H9 (cell line): Measurements from ENCODE around the gene GNL1. TPM values are rescaled to one million over a fixed set of nuclear protein-coding genes. Genes with fewer than 3 reads are reported as not detected.

ENCODE experiments used
- DNase-seq: peaks from one replicate; pipeline ENCODE4 v3.0.0-alpha.2; 2017
- H2AFZ ChIP-seq: one replicate; pipeline ENCODE4 v1.6.1; 2013; ENCODE audit warnings: mild to moderate bottlenecking, low read length, control low read depth, moderate library complexity
- H2AK5ac ChIP-seq: 2 replicates; pipeline ENCODE4 v1.6.1; 2013; ENCODE audit warnings: low read length, control low read depth, mixed read lengths; ENCODE audit not compliant: insufficient read length
- H2BK120ac ChIP-seq: one replicate; pipeline ENCODE4 v1.6.1; 2013; ENCODE audit warnings: low read depth, mild to moderate bottlenecking, low read length, control low read depth, inconsistent platforms; ENCODE audit not compliant: poor library complexity, severe bottlenecking
- H2BK12ac ChIP-seq: 2 replicates; pipeline ENCODE4 v1.6.1; 2013; ENCODE audit warnings: low read length, control low read depth, mixed read lengths, low read depth; ENCODE audit not compliant: insufficient read length
- H2BK15ac ChIP-seq: 2 replicates; pipeline ENCODE4 v1.6.1; 2013; ENCODE audit warnings: low read depth, low read length, control low read depth
- H2BK20ac ChIP-seq: one replicate; pipeline ENCODE4 v1.6.1; 2013; ENCODE audit warnings: low read depth, mild to moderate bottlenecking, low read length, control low read depth, inconsistent platforms; ENCODE audit not compliant: poor library complexity, severe bottlenecking
- H2BK5ac ChIP-seq: 2 replicates; pipeline ENCODE4 v1.6.1; 2013; ENCODE audit warnings: low read length, control low read depth, mixed read lengths; ENCODE audit not compliant: insufficient read length
- H3K14ac ChIP-seq: 2 replicates; pipeline ENCODE4 v1.6.1; 2013; ENCODE audit warnings: low read length, control low read depth; ENCODE audit not compliant: insufficient read depth
- H3K18ac ChIP-seq: 2 replicates; pipeline ENCODE4 v1.6.1; 2013; ENCODE audit warnings: low read depth, mild to moderate bottlenecking, mixed read lengths, low read length, control low read depth; ENCODE audit not compliant: insufficient read length
- H3K23ac ChIP-seq: 2 replicates; pipeline ENCODE4 v1.6.1; 2013; ENCODE audit warnings: low read length, control low read depth, mixed read lengths, low read depth; ENCODE audit not compliant: insufficient read length
- H3K23me2 ChIP-seq: 2 replicates; pipeline ENCODE4 v1.6.1; 2013; ENCODE audit warnings: low read depth, mild to moderate bottlenecking, mixed read lengths, low read length, control low read depth; ENCODE audit not compliant: insufficient read length, poor library complexity, severe bottlenecking
- H3K27ac ChIP-seq: 2 replicates; pipeline ENCODE4 v1.5.1; 2013; ENCODE audit warnings: low read length, control low read depth, mixed read lengths, low read depth; ENCODE audit not compliant: insufficient read length
- H3K27me3 ChIP-seq: 2 replicates; pipeline ENCODE4 v1.6.1; 2013; ENCODE audit warnings: low read length, control low read depth, inconsistent platforms; ENCODE audit not compliant: insufficient read depth
- H3K4ac ChIP-seq: 2 replicates; pipeline ENCODE4 v1.6.1; 2013; ENCODE audit warnings: low read depth, mild to moderate bottlenecking, control low read depth, inconsistent platforms, low read length, moderate library complexity
- H3K4me1 ChIP-seq: 2 replicates; pipeline ENCODE4 v1.6.1; 2013; ENCODE audit warnings: low read length, control low read depth, inconsistent platforms; ENCODE audit not compliant: insufficient read depth
- H3K4me2 ChIP-seq: 2 replicates; pipeline ENCODE4 v1.6.1; 2013; ENCODE audit warnings: low read length, control low read depth, mixed read lengths; ENCODE audit not compliant: insufficient read length, insufficient read depth
- H3K56ac ChIP-seq: 2 replicates; pipeline ENCODE4 v1.6.1; 2013; ENCODE audit warnings: low read depth, mild to moderate bottlenecking, mixed read lengths, low read length, control low read depth; ENCODE audit not compliant: insufficient read length
- H3K79me1 ChIP-seq: 2 replicates; pipeline ENCODE4 v1.6.1; 2013; ENCODE audit warnings: low read depth, mild to moderate bottlenecking, moderate library complexity, low read length, control low read depth, inconsistent platforms; ENCODE audit not compliant: insufficient read depth, poor library complexity, severe bottlenecking
- H3K79me2 ChIP-seq: 2 replicates; pipeline ENCODE4 v1.6.1; 2013; ENCODE audit warnings: low read length, control low read depth, inconsistent platforms; ENCODE audit not compliant: insufficient read depth
- H3K9ac ChIP-seq: 2 replicates; pipeline ENCODE4 v1.6.1; 2013; ENCODE audit warnings: low read length, control low read depth, mixed read lengths; ENCODE audit not compliant: insufficient read length; ENCODE audit errors: extremely low read depth
- H3K9me3 ChIP-seq: one replicate; pipeline ENCODE4 v1.6.1; 2013; ENCODE audit warnings: low read depth, low read length, inconsistent platforms; ENCODE audit not compliant: control insufficient read depth
- H3T11ph ChIP-seq: one replicate; pipeline ENCODE4 v1.6.1; 2013; ENCODE audit warnings: mild to moderate bottlenecking, low read length, control low read depth, inconsistent platforms
- H4K20me1 ChIP-seq: one replicate; pipeline ENCODE4 v1.6.1; 2013; ENCODE audit not compliant: control insufficient read depth, insufficient read length, insufficient read depth
- H4K5ac ChIP-seq: 2 replicates; pipeline ENCODE4 v1.6.1; 2013; ENCODE audit warnings: low read depth, mild to moderate bottlenecking, mixed read lengths, low read length, control low read depth; ENCODE audit not compliant: insufficient read length
- H4K8ac ChIP-seq: replicated peaks from 2 replicates; pipeline ENCODE4 v1.6.1; 2013; ENCODE audit warnings: low read length, control low read depth, mixed read lengths, low read depth; ENCODE audit not compliant: insufficient read length
- H4K91ac ChIP-seq: 2 replicates; pipeline ENCODE4 v1.6.1; 2013; ENCODE audit warnings: low read depth, mild to moderate bottlenecking, moderate library complexity, mixed read lengths, low read length, control low read depth; ENCODE audit not compliant: insufficient read length
- H3K27ac Mint-ChIP-seq, 3 experiments: 2 replicates in 2 of 3; 3 replicates in 1 of 3; pipeline ENCODE4 v1.8.0; 2020 to 2021; ENCODE audit warnings: mixed read lengths in 3 of 3, mild to moderate bottlenecking in 1 of 3, moderate library complexity in 1 of 3
- H3K27me3 Mint-ChIP-seq: 2 replicates; pipeline ENCODE4 v1.8.0; 2021; ENCODE audit warnings: low read depth, mild to moderate bottlenecking, moderate library complexity, mixed read lengths
- H3K36me3 Mint-ChIP-seq, 3 experiments: 2 replicates in 2 of 3; 3 replicates in 1 of 3; pipeline ENCODE4 v1.8.0; 2020 to 2021; ENCODE audit warnings: low read depth in 3 of 3, mixed read lengths in 3 of 3; ENCODE audit not compliant: insufficient read depth in 1 of 3
- H3K4me1 Mint-ChIP-seq, 2 experiments: 2 replicates each; pipeline ENCODE4 v1.8.0; 2020; ENCODE audit warnings: mixed read lengths in 2 of 2
- H3K4me3 Mint-ChIP-seq, 2 experiments: 2 replicates in 1 of 2; 3 replicates in 1 of 2; pipeline ENCODE4 v1.8.0; 2020 to 2021; ENCODE audit warnings: mild to moderate bottlenecking in 2 of 2, mixed read lengths in 2 of 2, moderate library complexity in 1 of 2
- H3K9me3 Mint-ChIP-seq, 2 experiments: 2 replicates in 1 of 2; 3 replicates in 1 of 2; pipeline ENCODE4 v1.8.0; 2020; ENCODE audit warnings: mild to moderate bottlenecking in 2 of 2, mixed read lengths in 2 of 2, moderate library complexity in 1 of 2
- WGBS: extraction: QIAGEN DNeasy Blood & Tissue Kit; methylation state at CpG from one replicate; pipeline ENCODE4 v1.1.7; 2013; ENCODE audit warnings: missing lambda C conversion rate, low lambda C conversion rate, mixed read lengths; ENCODE audit not compliant: insufficient read length; ENCODE audit errors: extremely low coverage; 5-methylcytosine and 5-hydroxymethylcytosine counted together
- total RNA-seq: library from RNA; stranded (reverse); gene quantifications from 2 replicates; pipeline ENCODE4 v1.2.1, GENCODE V29; 2021
- TF ChIP-seq, protein P1 (sequence below): fragments of 200-600 bp; sonication (generic); conservative IDR thresholded peaks from 3 replicates; pipeline ENCODE4 v1.8.0; 2021; ENCODE audit warnings: antibody characterized with exemption, mild to moderate bottlenecking

The GNL1 gene
- total RNA-seq, 1 experiment from 2014 or later, result 83.5 TPM

- H3K9ac ChIP-seq, result no peak overlapping the region
- no peaks in the 10 kb centered on the region for H3K9me3 ChIP-seq
- H3K4ac ChIP-seq, result no peak overlapping the region
- peaks cover 5% of the 10 kb centered on the region for H3K23me2 ChIP-seq
- H3K79me1 ChIP-seq, result no peaks in the 10 kb centered on the region
- H4K8ac ChIP-seq, result no peak overlapping the region
- no peaks in the 10 kb centered on the region for H3K27me3 Mint-ChIP-seq
- H3K56ac ChIP-seq, result no peak overlapping the region
- no peak overlapping the region for H2BK20ac ChIP-seq
- no peak overlapping the region for H2BK12ac ChIP-seq
- H3T11ph ChIP-seq, result no peak overlapping the region
- no CpG with 5 or more reads among the region's 8 CpGs for WGBS
- no peak overlapping the region for H2BK15ac ChIP-seq
- H3K4me1 Mint-ChIP-seq, result peaks cover 7 to 13% of the 10 kb centered on the region in 2 experiments
- H4K20me1 ChIP-seq, result no peaks in the 10 kb centered on the region
- no peak overlapping the region for H3K23ac ChIP-seq
- H3K79me2 ChIP-seq, result no peaks in the 10 kb centered on the region
- H3K27ac ChIP-seq, result no peak overlapping the region
- H3K4me3 Mint-ChIP-seq, result no peak overlapping the region
- TF ChIP-seq, protein P1, sequence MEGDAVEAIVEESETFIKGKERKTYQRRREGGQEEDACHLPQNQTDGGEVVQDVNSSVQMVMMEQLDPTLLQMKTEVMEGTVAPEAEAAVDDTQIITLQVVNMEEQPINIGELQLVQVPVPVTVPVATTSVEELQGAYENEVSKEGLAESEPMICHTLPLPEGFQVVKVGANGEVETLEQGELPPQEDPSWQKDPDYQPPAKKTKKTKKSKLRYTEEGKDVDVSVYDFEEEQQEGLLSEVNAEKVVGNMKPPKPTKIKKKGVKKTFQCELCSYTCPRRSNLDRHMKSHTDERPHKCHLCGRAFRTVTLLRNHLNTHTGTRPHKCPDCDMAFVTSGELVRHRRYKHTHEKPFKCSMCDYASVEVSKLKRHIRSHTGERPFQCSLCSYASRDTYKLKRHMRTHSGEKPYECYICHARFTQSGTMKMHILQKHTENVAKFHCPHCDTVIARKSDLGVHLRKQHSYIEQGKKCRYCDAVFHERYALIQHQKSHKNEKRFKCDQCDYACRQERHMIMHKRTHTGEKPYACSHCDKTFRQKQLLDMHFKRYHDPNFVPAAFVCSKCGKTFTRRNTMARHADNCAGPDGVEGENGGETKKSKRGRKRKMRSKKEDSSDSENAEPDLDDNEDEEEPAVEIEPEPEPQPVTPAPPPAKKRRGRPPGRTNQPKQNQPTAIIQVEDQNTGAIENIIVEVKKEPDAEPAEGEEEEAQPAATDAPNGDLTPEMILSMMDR, result no peak
- H3K18ac ChIP-seq, result no peak overlapping the region
- no peak overlapping the region for H4K5ac ChIP-seq
- H3K4me2 ChIP-seq, result no peak overlapping the region
- H3K9me3 Mint-ChIP-seq, result peaks cover 5 to 8% of the 10 kb centered on the region in 2 experiments
- H3K4me1 ChIP-seq, result no peaks in the 10 kb centered on the region; the same call in 1 of the 2 replicates
- no peak overlapping the region for H4K91ac ChIP-seq
- no peak overlapping the region for H3K14ac ChIP-seq
- no peak for DNase-seq
- no peak overlapping the region for H2BK5ac ChIP-seq
- H2AK5ac ChIP-seq, result no peak overlapping the region
- H2BK120ac ChIP-seq, result no peak overlapping the region
- no peak overlapping the region for H3K27ac Mint-ChIP-seq
- H2AFZ ChIP-seq, result no peak overlapping the region
- H3K36me3 Mint-ChIP-seq, result peaks cover 23 to 27% (median 26%) of the 10 kb centered on the region in 3 experiments; a peak in 6 of 7 replicates
- no peaks in the 10 kb centered on the region; the same call in 1 of the 2 replicates for H3K27me3 ChIP-seq
Observed at GRCh38 chr6:30494291-30494861, 61.9 kb downstream of the GNL1 start.
